ENCODE results near the gene GPX6. TPM values are rescaled to one million over a fixed set of nuclear protein-coding genes. Genes with fewer than 3 reads are reported as not detected.

Gene GPX6
- total RNA-seq, 1 experiment from 2014 or later = not detected

- TF ChIP-seq ZBTB33 (IDR thresholded peaks at IDR 0.05; ENCODE audit: extremely low read depth, insufficient replicate concordance, low read length) (no peak), TCF7L2 (IDR thresholded peaks at IDR 0.05; ENCODE audit: borderline replicate concordance, extremely low read depth, insufficient read depth, insufficient read length) (no peak), POLR2A (IDR thresholded peaks at IDR 0.05; ENCODE audit: borderline replicate concordance, extremely low read depth, insufficient read depth, insufficient read length) (no peak), SRF (IDR thresholded peaks at IDR 0.05; ENCODE audit: low read depth) (no peak), POLR2AphosphoS5 (IDR thresholded peaks at IDR 0.05; ENCODE audit: low read depth, low read length) (no peak), SP1 (IDR thresholded peaks at IDR 0.05; ENCODE audit: low read depth) (no peak), RAD21 (IDR thresholded peaks at IDR 0.05; ENCODE audit: low read depth) (no peak), ZFX (IDR thresholded peaks at IDR 0.05) (no peak), FOSL1 (IDR thresholded peaks at IDR 0.05; ENCODE audit: low read depth) (no peak), EZH2phosphoT487 (IDR thresholded peaks at IDR 0.05; ENCODE audit: borderline replicate concordance) (no peak), SIN3A (IDR thresholded peaks at IDR 0.05; ENCODE audit: low read depth) (no peak), ZNF274 (IDR thresholded peaks at IDR 0.05; ENCODE audit: low read depth, low read length) (no peak)
These were observed 23.6 kb downstream of the GPX6 start (continued) for GRCh38 chr6:28491984-28492317.

GRCh38 chr6:28490205-28490890 lies 25.2 kb downstream of the GPX6 start:
- no peak for ATAC-seq
- Histone ChIP-seq H3K27ac (ENCODE audit: low read depth, low read length) (no peak overlapping the region), H3K79me2 (ENCODE audit: insufficient read depth, low read length) (no peaks in the 10 kb centered on the region), H4K20me1 (ENCODE audit: insufficient read depth) (no peaks in the 10 kb centered on the region), H3K4me1 (ENCODE audit: control insufficient read depth in 1 of 2, insufficient read depth in 2 of 2, low read length in 2 of 2) (peaks cover 6 to 13% of the 10 kb centered on the region in 2 experiments; a peak in 3 of 4 replicates), H3K4me2 (ENCODE audit: low read length) (no peak overlapping the region), H3K27me3 (ENCODE audit: insufficient read depth, low read length) (no peaks in the 10 kb centered on the region), H3K36me3 (ENCODE audit: control insufficient read depth in 1 of 2, insufficient read depth in 2 of 2, low read length in 2 of 2) (no peaks in the 10 kb centered on the region), H3K9me2 (ENCODE audit: insufficient read depth) (no peaks in the 10 kb centered on the region), H3K9me3 (ENCODE audit: control insufficient read depth in 1 of 2, insufficient read depth in 1 of 2, low read depth in 1 of 2, low read length in 2 of 2) (no peaks in the 10 kb centered on the region), H3K9ac (ENCODE audit: low read length) (no peak overlapping the region), H3K4me3 (replicated peaks in 1 of 2; ENCODE audit: low read depth in 1 of 2, low read length in 2 of 2) (no peak overlapping the region), H2AFZ (ENCODE audit: low read depth, low read length, poor library complexity, severe bottlenecking) (no peak overlapping the region)
- no TSS peak for BruUV-seq (replicated peaks)
- no peak for DNase-seq (ENCODE audit: low read depth, low spot score)
- TF ChIP-seq ATF3 (IDR thresholded peaks at IDR 0.05) = no peak
- TF ChIP-seq SIN3A (IDR thresholded peaks at IDR 0.05; ENCODE audit: low read depth) = no peak
- ChIA-PET RAD21 (ENCODE audit: low non-redundant PET in 1 of 2, low total read pairs in 2 of 2, uncharacterized antibody in 2 of 2, unreplicated experiment in 2 of 2) (no interaction called here), CTCF (no interaction called here), POLR2A (no interaction called here)
- intact Hi-C loops (cut with micrococcal nuclease) = no loop called here

Data from HCT116 (cell line).